HG03097 (cell line): ENCODE data around the gene AMOTL1.
"Not testable (repeated sequence)": the region's sequence is repeated elsewhere in the genome, so short reads cannot be mapped to it uniquely, and the experiment has no call there.

Experiments used
- ATAC-seq: cut with Tn5 transposase; IDR thresholded peaks from one replicate; pipeline ENCODE4 v1.9.1; 2021; ENCODE audit not compliant: unreplicated experiment, low FRiP score

AMOTL1 gene

GRCh38 chr11:94812724-94813720, 44.9 kb downstream of the AMOTL1 start:
- not testable (repeated sequence) for ATAC-seq

- no peak for ATAC-seq
Observed at GRCh38 chr11:94814272-94814976, 46.3 kb downstream of the AMOTL1 start.

GRCh38 chr11:94815705-94816344, 47.7 kb downstream of the AMOTL1 start:
- ATAC-seq, result no peak

GRCh38 chr11:94820480-94820879, 52.3 kb downstream of the AMOTL1 start:
- no peak for ATAC-seq

GRCh38 chr11:94821439-94821838, 53.3 kb downstream of the AMOTL1 start:
- no peak for ATAC-seq

GRCh38 chr11:94822080-94822479, 53.9 kb downstream of the AMOTL1 start:
- no peak for ATAC-seq

GRCh38 chr11:94823102-94823732, 55.1 kb downstream of the AMOTL1 start:
- ATAC-seq, result no peak

GRCh38 chr11:94825031-94825430, 56.9 kb downstream of the AMOTL1 start:
- ATAC-seq, result no peak

GRCh38 chr11:94825481-94825880, 57.3 kb downstream of the AMOTL1 start:
- no peak for ATAC-seq

GRCh38 chr11:94826415-94826814, 58.3 kb downstream of the AMOTL1 start:
- no peak for ATAC-seq

- ATAC-seq, result no peak
Observed at GRCh38 chr11:94828088-94828487, 59.9 kb downstream of the AMOTL1 start.

GRCh38 chr11:94830722-94831510, 62.8 kb downstream of the AMOTL1 start:
- ATAC-seq, result no peak

- no peak for ATAC-seq
Observed at GRCh38 chr11:94831529-94831928, 63.4 kb downstream of the AMOTL1 start.

- ATAC-seq, result no peak
Observed at GRCh38 chr11:94832604-94833235, 64.6 kb downstream of the AMOTL1 start.

- no peak for ATAC-seq
Observed at GRCh38 chr11:94834911-94835593, 66.9 kb downstream of the AMOTL1 start.

- no peak for ATAC-seq
Observed at GRCh38 chr11:94835594-94835927, 67.4 kb downstream of the AMOTL1 start.

- no peak for ATAC-seq
Observed at GRCh38 chr11:94837317-94837716, 69.2 kb downstream of the AMOTL1 start.

- no peak for ATAC-seq
Observed at GRCh38 chr11:94838027-94838731, 70.0 kb downstream of the AMOTL1 start.
